ENCODE data around the gene COL5A2. TPM values are rescaled to one million over a fixed set of nuclear protein-coding genes. Genes with fewer than 3 reads are reported as not detected.

The COL5A2 gene
- total and polyA plus RNA-seq, 10 of the 15 experiments (the other 5 are each of a cell fraction or from before 2014, with no cell fraction given): 0.04 to 0.85 (median 0.39) TPM

GRCh38 chr2:189208254-189208653, 28.7 kb upstream of the COL5A2 start:
- H3K4me3 ChIP-seq: no peak overlapping the region
- intact Hi-C loops (cut with micrococcal nuclease; ENCODE audit: unreplicated experiment): no loop called here
- no TSS peak for BruUV-seq (replicated peaks)
- H3K9ac ChIP-seq (ENCODE audit: control insufficient read depth, insufficient read depth, low read length): no peak overlapping the region
- ChIA-PET CTCF (interaction anchor here (1.0 to 1.3 kb wide), 3 partner anchors 8 to 70 kb away, joined by 3 to 6 read pairs (median 5); no protein-coding TSS in a partner anchor), RAD21 (ENCODE audit: unreplicated experiment) (interaction anchor here (0.8 kb wide), 1 partner anchor 13 kb away, joined by 3 read pairs; no protein-coding TSS in a partner anchor), POLR2A (interaction anchor here (1.4 kb wide), 1 partner anchor 17 kb away, joined by 3 read pairs; no protein-coding TSS in a partner anchor), SMC1A (ENCODE audit: uncharacterized antibody, unreplicated experiment) (interaction anchor here (0.7 to 1.8 kb wide), 4 partner anchors 13 to 126 kb away, joined by 3 to 4 read pairs (median 4); no protein-coding TSS in a partner anchor)
- H3K36me3 ChIP-seq (ENCODE audit: control insufficient read depth in 2 of 2, insufficient read depth in 2 of 2, low read length in 1 of 2): no peaks in the 10 kb centered on the region
- DNase-seq (ENCODE audit: low read depth, low spot score): no peak
- no peak overlapping the region for H3K4me2 ChIP-seq (ENCODE audit: control insufficient read depth, insufficient read depth)
- TF ChIP-seq KLF5 (IDR thresholded peaks at IDR 0.05; ENCODE audit: partially characterized antibody) (no peak), SKIL (IDR thresholded peaks at IDR 0.05; ENCODE audit: low read depth, poor library complexity, severe bottlenecking) (no peak), KDM1A (IDR thresholded peaks at IDR 0.05; ENCODE audit: borderline replicate concordance) (no peak), POU2F2 (IDR thresholded peaks at IDR 0.05; ENCODE audit: borderline replicate concordance, low read depth, low read length) (no peak), IKZF1 (conservative IDR thresholded peaks at IDR 0.05) (no peak), SPI1 (IDR thresholded peaks at IDR 0.05; ENCODE audit: borderline replicate concordance, insufficient read depth, low read depth, low read length) (no peak), RELA (IDR thresholded peaks at IDR 0.05; ENCODE audit: borderline replicate concordance, partially characterized antibody) (no peak), ZNF274 (IDR thresholded peaks at IDR 0.05; ENCODE audit: insufficient read depth, insufficient read length) (no peak), ZBTB4 (CRISPR knock-in tag; IDR thresholded peaks at IDR 0.05) (no peak), NFIC (IDR thresholded peaks at IDR 0.05; ENCODE audit: low read depth, low read length) (no peak), EGR1 (IDR thresholded peaks at IDR 0.05; ENCODE audit: borderline replicate concordance in 1 of 2, low read depth in 2 of 2, low read length in 2 of 2) (no peak), SMC3 (IDR thresholded peaks at IDR 0.05; ENCODE audit: borderline replicate concordance, low read length) (no peak), EZH2 (IDR thresholded peaks at IDR 0.05; ENCODE audit: borderline replicate concordance, control insufficient read depth, low read depth, low read length) (no peak), ZNF384 (IDR thresholded peaks at IDR 0.05; ENCODE audit: borderline replicate concordance, low read depth, low read length) (no peak)
- no peak for ATAC-seq
- no peaks in the 10 kb centered on the region for H3K79me2 ChIP-seq (ENCODE audit: control insufficient read depth, insufficient read depth, low read length)
- FAIRE-seq: no peak
- H3K27ac ChIP-seq (ENCODE audit: control insufficient read depth, insufficient read depth): no peak overlapping the region
- H3K9me3 ChIP-seq (replicated peaks; ENCODE audit: control insufficient read depth, insufficient read depth, low read length): no peaks in the 10 kb centered on the region
- in situ Hi-C loops (cut with MboI): no loop called here
- no peaks in the 10 kb centered on the region for H4K20me1 ChIP-seq (ENCODE audit: control insufficient read depth, insufficient read depth)
- H3K4me1 ChIP-seq (ENCODE audit: control insufficient read depth, insufficient read depth, low read length): no peaks in the 10 kb centered on the region
- 0% methylated on average over 1 of the region's 1 CpG for WGBS (ENCODE audit: insufficient coverage, insufficient replicate concordance, low lambda C conversion rate, missing lambda C conversion rate)
- no peaks in the 10 kb centered on the region for H3K27me3 ChIP-seq (replicated peaks in 1 of 2; ENCODE audit: control insufficient read depth in 2 of 2, insufficient read depth in 2 of 2, low read length in 1 of 2)
- H2AFZ ChIP-seq (ENCODE audit: control insufficient read depth, low read depth, low read length): no peak overlapping the region

Measured in GM12878 (cell line).